Right atrium auricular region (tissue), 2 donors: Measurements from ENCODE around the gene MALL. TPM values are rescaled to one million over a fixed set of nuclear protein-coding genes. Genes with fewer than 3 reads are reported as not detected.
"Not testable (repeated sequence)": the region's sequence is repeated elsewhere in the genome, so short reads cannot be mapped to it uniquely, and the experiment has no call there.

Source experiments
- DNase-seq: peaks from one replicate; pipeline ENCODE4 v3.0.0-alpha.2; 2019; ENCODE audit warnings: low spot score
- H3K27ac ChIP-seq, 2 donors: fragments of 200-600 bp; sonication (generic); 1 replicate in 1 of 2; 2 replicates in 1 of 2; pipeline ENCODE4 v1.5.1; 2016 to 2019
- H3K27me3 ChIP-seq, 2 donors: fragments of 200-600 bp; sonication (generic); one replicate each; pipeline versions ENCODE4 v1.5.1 to v1.6.0; 2017 to 2019
- H3K36me3 ChIP-seq: fragments of 200-600 bp; sonication (generic); one replicate; pipeline ENCODE4 v1.5.1; 2016
- H3K4me1 ChIP-seq, 2 donors: fragments of 200-600 bp; sonication (generic); one replicate each; pipeline versions ENCODE4 v1.5.1 to v1.6.0; 2017 to 2019
- H3K4me3 ChIP-seq, 2 donors: fragments of 200-600 bp; sonication (generic); 1 replicate in 1 of 2; 2 replicates in 1 of 2; pipeline ENCODE4 v1.5.1; 2017 to 2019; ENCODE audit warnings: mild to moderate bottlenecking in 1 of 2, moderate library complexity in 1 of 2
- H3K9me3 ChIP-seq, 2 donors: fragments of 200-600 bp; sonication (generic); one replicate each; pipeline ENCODE4 v1.5.1; 2019
- microRNA-seq, 2 donors: library from miRNA; unstranded; fragments of <30 nt; microRNA quantifications; one replicate each; pipeline ENCODE4, GENCODE V29; 2016 to 2017; ENCODE audit warnings: borderline number of aligned reads in 2 of 2, borderline replicate concordance in 1 of 2
- total RNA-seq, 2 donors: library from RNA; depleted of rRNA; stranded (reverse); fragments of >200 nt; gene quantifications; one replicate each; pipeline ENCODE4 v1.1.0, GENCODE V29; 2016

The MALL gene
- total RNA-seq, 2 donors from 2014 or later = 17.9 to 27.4 TPM

DNA sequence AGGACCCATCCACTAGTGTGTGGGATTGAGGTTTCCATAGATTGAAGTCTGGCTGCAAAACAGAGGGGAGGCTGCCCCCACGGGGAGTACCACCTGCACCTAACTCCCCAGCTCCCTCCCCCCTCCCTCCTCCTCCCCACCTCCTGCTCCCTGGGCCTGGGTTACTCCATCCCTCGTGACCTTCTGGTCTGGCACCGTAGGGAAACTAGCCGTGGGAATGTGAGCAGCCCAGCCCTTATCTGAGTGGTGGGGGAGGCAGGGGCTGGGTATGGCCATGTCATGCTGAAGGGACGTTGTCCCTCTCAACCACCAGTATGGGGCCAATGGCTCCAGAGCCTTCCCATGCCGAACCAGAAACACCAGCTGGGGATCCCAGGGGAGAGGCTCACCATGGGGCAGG, 80.2 kb downstream of the MALL start:
- DNase-seq, H3K9me3 ChIP-seq, H3K4me3 ChIP-seq, H3K27me3 ChIP-seq, H3K36me3 ChIP-seq, H3K4me1 ChIP-seq, H3K27ac ChIP-seq: not testable (repeated sequence)

DNA sequence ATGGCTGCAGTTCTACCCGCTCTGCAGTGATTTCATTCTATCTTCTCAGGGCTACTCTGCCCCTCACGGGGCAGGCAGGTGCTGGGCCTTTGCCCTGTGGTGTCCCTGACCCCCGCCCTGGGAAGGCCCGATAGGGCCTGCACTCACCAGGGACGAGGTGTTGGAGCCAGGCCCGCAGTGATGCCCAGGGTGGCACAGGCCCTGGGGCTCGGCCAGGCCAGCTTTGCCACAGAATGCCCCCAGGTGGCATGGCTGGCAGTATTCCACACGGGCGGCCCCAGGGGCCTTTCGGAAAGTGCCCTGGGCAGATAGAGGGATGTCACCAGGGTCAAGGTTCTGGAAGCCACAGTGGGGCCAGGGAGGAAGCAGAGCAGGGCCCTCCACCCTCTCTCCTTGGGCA, 80.7 kb downstream of the MALL start:
- DNase-seq = peak; percentile 18
- not testable (repeated sequence) for H3K9me3 ChIP-seq

More for the DNA sequence above, 80.7 kb downstream of the MALL start:
- H3K27ac ChIP-seq, H3K4me1 ChIP-seq, H3K27me3 ChIP-seq, H3K4me3 ChIP-seq, H3K36me3 ChIP-seq: not testable (repeated sequence)

Small RNA genes lying within 50 kb of the gene (microRNA-seq; reads per million reads assigned to microRNA genes)
- gene MIR4267 (0 reads per million in 2 donors), gene MIR4436B1 (0 reads per million in 2 donors)

Other genes with a start within 250 kb of the MALL start
- 1 to 10 TPM; 4.4 to 4.6 TPM for gene LIMS3, start 217.1 kb downstream of the MALL start, total RNA-seq
- 1 to 10 TPM; 3.1 to 4.0 TPM for gene NPHP1, start 89.2 kb upstream of the MALL start, total RNA-seq
- gene MTLN, start 96.7 kb upstream of the MALL start, total RNA-seq = 100 to 1,000 TPM; 111 to 261 TPM